ENCODE data around the gene CADM4. TPM values are rescaled to one million over a fixed set of nuclear protein-coding genes. Genes with fewer than 3 reads are reported as not detected.
A peak's percentile ranks its signal among the peaks of the same experiment; 100 is the strongest.
"Not testable (repeated sequence)": the region's sequence is repeated elsewhere in the genome, so short reads cannot be mapped to it uniquely, and the experiment has no call there.

CADM4 gene
- polyA plus RNA-seq, 3 donors: 42.9 to 59.2 (median 50.2) TPM

- DNase-seq (ENCODE audit: extremely low read depth in 1 of 11, low read depth in 9 of 11, low spot score in 4 of 11): no peak
Measured at GRCh38 chr19:43620061-43621001, 19.3 kb downstream of the CADM4 start.

DNA sequence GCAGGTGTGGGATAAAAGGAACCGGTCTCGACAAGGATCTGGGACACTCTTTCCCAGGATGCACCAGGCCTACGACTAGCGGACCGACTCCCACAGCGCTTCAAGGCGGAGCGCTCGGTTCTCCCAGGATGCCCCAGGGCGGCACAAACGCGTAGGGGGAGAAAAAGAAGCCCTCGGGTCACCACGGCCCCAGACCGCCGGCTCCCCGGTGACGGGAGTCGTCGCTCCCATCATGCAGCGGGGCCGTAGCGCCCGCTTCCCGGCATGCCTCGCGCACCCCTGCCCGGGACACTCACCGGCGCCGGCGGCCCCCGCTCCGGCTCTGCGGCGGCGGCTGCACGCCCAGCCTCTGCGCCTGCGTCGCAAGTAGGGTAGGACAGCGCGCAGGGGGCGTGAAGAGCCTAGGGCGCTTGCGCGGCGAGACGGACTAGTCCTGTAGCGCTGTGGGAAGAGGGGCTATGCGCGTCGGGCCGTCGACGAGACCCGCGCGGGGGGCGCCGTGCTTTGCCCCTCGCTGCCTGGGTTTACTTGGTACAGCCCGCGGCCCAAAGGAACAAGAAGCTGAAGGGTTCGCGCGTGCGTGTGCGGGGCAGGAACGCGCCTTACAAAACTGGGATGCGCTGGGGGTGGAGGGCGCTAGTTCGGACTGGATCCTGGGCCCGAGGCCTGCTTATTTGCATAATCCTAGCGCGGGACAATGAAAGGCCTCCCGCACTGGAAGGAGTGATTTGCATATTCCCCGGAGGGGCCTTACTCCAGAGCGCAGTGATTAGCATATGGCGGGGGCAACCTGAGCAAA lies 20.2 kb downstream of the CADM4 start, which contains the start of gene ZNF428:
Gene ZNF428 (minus strand): TSS at position 368 of the 799 bp plus-strand sequence. CDS start 5,325 bp downstream, outside the sequence.
- DNase-seq (ENCODE audit: extremely low read depth in 1 of 11, low read depth in 9 of 11, low spot score in 4 of 11): peak; percentile 66 to 88 (median 86)

GRCh38 chr19:43618921-43619261 lies 20.8 kb downstream of the CADM4 start:
- peak in 2 of 11 donors; percentile 44 to 66 for DNase-seq (ENCODE audit: extremely low read depth in 1 of 11, low read depth in 9 of 11, low spot score in 4 of 11)

DNA sequence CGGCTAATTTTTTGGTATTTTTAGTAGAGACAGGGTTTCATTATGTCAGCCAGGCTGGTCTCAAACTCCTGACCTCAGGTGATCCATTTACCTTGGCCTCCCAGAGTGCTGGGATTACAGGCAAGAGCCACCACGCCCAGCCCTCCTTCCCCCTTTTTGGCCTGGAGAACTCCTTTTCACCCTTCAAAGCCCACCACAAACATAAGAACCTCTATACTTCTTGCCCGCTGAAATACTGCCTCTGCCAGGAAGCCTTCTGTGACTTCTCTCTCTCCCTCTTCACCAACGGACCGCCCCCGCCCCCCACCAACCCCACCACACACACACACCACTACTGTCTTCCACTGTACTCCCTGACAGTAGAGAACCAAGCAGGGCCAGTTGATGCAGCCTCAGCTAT lies 22.7 kb downstream of the CADM4 start:
- DNase-seq (ENCODE audit: extremely low read depth in 1 of 11, low read depth in 9 of 11, low spot score in 4 of 11): no peak

DNA sequence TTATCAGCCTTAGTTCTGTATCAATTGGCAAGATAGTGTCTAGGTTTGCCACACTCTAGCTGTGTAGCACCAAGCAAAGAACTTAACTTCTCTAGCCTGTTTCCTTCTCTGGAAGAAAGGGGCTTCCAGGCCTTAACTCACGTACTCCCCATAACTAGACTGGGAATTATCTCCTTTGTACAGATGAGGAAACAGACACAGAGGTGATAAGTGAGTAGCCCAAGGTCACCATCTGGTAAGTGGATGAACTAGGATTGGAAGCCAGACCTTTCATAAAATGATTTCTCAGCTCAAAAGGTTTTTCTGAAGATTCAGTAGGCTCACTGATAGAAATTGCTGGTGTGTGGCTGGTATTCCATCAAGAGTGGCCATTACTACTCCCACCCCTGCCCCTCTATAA lies 23.3 kb downstream of the CADM4 start:
- DNase-seq (ENCODE audit: extremely low read depth in 1 of 11, low read depth in 9 of 11, low spot score in 4 of 11): no peak

GRCh38 chr19:43612374-43612773 lies 27.3 kb downstream of the CADM4 start:
- DNase-seq (ENCODE audit: extremely low read depth in 1 of 11, low read depth in 9 of 11, low spot score in 4 of 11): no peak

DNA sequence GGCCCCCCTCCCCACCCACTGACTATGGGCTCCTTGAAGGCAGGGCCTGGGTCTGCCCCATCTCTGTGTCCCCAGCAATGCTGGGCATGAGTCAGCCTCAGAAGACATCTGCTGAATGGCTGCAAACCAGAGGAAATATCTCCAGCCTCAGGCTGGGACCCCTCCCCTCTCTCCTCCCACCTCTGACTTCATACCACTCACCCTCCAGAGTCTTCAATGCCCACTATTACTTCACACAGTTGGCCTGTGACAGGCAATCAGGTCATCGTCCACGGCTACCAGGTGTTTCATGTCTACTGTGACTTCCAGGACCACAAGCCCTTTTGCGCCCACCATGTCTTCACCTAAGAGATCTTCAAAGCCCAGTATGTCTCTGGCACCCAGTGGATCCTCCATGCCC lies 27.9 kb downstream of the CADM4 start, which contains the start of gene SRRM5:
Gene SRRM5 (plus strand): TSS at position 301 of the 400 bp plus-strand sequence. CDS start 34 bp downstream, at position 335.
- DNase-seq (ENCODE audit: extremely low read depth in 1 of 11, low read depth in 9 of 11, low spot score in 4 of 11): no peak

DNA sequence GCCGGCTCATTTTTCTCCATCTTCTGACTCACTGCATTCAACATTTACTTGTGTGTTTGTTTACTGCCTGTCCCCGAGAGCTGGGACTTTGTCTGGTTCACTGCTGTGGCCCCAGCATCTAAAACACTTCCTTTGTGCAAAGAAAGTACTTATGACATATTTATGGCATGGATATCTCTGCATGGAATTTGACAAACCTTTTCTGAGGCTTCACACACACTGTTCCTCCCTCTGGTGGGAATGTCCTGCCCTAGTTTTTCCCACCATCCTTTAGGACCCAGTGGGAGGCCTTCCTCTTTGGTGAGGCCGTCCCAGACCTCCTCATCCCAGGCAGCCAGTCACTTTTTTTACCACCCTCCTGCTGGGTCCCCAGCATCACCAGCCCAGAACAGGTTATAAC lies 29.2 kb downstream of the CADM4 start:
- DNase-seq (ENCODE audit: extremely low read depth in 1 of 11, low read depth in 9 of 11, low spot score in 4 of 11): no peak

GRCh38 chr19:43609872-43610271 lies 29.8 kb downstream of the CADM4 start:
- DNase-seq (ENCODE audit: extremely low read depth in 1 of 11, low read depth in 9 of 11, low spot score in 4 of 11): no peak

GRCh38 chr19:43607238-43608205 lies 32.1 kb downstream of the CADM4 start:
- DNase-seq (ENCODE audit: extremely low read depth in 1 of 11, low read depth in 9 of 11, low spot score in 4 of 11): no peak

GRCh38 chr19:43606569-43607229 lies 33.0 kb downstream of the CADM4 start:
- DNase-seq (ENCODE audit: extremely low read depth in 1 of 11, low read depth in 9 of 11, low spot score in 4 of 11): no peak

DNA sequence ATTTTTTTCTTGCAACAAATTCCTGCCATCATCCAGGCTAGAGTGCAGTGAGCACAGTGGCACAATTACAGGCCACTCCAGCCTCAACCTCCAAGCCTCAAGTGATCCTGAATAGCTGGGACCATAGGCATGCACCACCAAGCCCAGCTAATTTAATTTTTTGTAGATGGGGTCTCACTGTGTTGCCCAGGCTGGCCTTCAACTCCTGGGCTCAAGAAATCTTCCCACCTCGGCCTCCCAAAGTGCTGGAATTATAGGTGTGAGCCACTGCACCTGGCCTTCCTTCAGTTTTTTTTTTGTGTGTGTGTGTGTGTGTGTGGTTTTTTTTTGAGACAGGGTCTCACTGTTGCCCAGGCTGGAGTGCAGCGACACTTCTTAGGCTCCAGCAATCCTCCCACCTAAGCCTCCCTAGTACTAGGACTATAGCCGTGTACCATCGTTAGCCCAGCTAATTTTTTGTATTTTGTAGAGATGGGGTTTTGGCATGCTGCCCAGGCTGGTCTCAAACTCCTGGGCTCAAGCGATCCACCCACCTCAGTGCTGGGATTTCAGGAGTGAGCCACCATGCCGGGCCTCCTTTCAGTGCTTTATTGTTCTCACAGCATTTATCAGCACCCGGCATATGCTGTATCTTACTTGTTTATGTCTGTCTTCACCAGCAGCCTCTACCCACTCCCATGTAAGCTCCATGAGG lies 33.6 kb downstream of the CADM4 start:
- DNase-seq (ENCODE audit: extremely low read depth in 1 of 11, low read depth in 9 of 11, low spot score in 4 of 11): no peak

DNA sequence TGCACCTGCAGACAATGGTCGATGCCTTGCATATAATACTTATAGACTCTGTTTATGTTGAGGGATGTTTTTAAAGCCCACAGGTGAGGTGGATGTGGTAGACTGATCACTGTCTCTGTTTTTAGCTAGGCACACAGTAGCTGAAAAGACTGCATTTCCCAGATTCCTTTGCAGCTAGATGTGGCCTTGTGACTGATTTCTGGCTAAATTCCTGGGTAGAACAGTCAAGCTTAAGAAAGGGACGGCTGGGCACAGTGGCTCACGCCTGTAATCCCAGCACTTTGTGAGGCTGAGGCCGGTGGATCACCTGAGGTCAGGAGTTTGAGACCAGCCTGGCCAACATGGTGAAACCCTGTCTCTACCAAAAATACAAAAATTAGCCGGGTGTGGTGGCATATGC lies 39.3 kb downstream of the CADM4 start:
- DNase-seq (ENCODE audit: extremely low read depth in 1 of 11, low read depth in 9 of 11, low spot score in 4 of 11): not testable (repeated sequence)

- DNase-seq (ENCODE audit: extremely low read depth in 1 of 11, low read depth in 9 of 11, low spot score in 4 of 11): no peak
Measured at GRCh38 chr19:43599635-43600295, 39.9 kb downstream of the CADM4 start.

- DNase-seq (ENCODE audit: extremely low read depth in 1 of 11, low read depth in 9 of 11, low spot score in 4 of 11): no peak
Measured at GRCh38 chr19:43598445-43599240, 41.0 kb downstream of the CADM4 start.

DNA sequence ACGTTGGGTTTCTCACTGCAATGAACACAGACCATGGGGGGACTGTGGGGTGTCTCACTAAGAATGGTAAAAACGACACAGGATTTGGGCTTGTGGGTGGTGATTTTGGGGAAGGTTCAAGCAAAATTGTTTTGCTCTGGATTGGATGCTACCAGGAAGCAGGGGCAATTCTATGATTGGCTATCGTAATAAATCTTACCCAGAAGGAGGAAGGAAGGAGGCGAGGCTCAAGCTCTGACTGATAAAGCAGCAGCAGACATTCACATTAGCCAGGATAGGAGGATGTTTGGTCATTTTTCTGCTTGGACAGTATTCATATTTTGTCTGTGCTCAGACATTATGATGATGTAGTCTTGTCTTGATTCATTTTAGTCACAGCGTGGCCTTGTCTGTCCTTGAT lies 41.8 kb downstream of the CADM4 start:
- no peak for DNase-seq (ENCODE audit: extremely low read depth in 1 of 11, low read depth in 9 of 11, low spot score in 4 of 11)
